Adipose tissue (tissue), 3 donors: ENCODE data around the gene HLA-A. TPM values are rescaled to one million over a fixed set of nuclear protein-coding genes. Genes with fewer than 3 reads are reported as not detected.
A peak's percentile ranks its signal among the peaks of the same experiment; 100 is the strongest.

Experiments used
- H3K27ac ChIP-seq: one replicate; pipeline ENCODE4 v1.5.1; 2013; ENCODE audit warnings: low read depth, low read length
- WGBS, 3 donors: extraction: QIAGEN DNeasy Blood & Tissue Kit; methylation state at CpG; one replicate each; pipeline ENCODE4 v1.1.7; 2013; 5-methylcytosine and 5-hydroxymethylcytosine counted together
- polyA plus RNA-seq, 3 donors: library from polyadenylated mRNA; stranded (reverse); fragments of 200-250 nt; gene quantifications; one replicate each; pipeline ENCODE4 v1.2.3, GENCODE V29; 2013
- donor health status: healthy with polysubstance abuse.
- donor health status: Bipolar disorder and iron deficiency.
- donor health status: healthy.

Gene HLA-A
- 100 to 1,000 TPM; 247 to 458 (median 264) TPM for polyA plus RNA-seq

- no peak within 1 kb of the TSS for H3K27ac ChIP-seq
- WGBS, 3 donors, result 0 to 1% (median 0%) methylated on average over 55 to 68 of the region's 68 CpGs
Measured at GRCh38 chr6:29942275-29943052, at the start of gene HLA-A. Gene HLA-A (plus strand): TSS chr6:29942532. CDS start chr6:29942554, 22 bp downstream.

- no peak overlapping the region for H3K27ac ChIP-seq
Measured at GRCh38 chr6:29892696-29893095, 49.6 kb upstream of the HLA-A start.

GRCh38 chr6:29899281-29899680, 43.1 kb upstream of the HLA-A start:
- no peak overlapping the region for H3K27ac ChIP-seq
- WGBS, 3 donors, result 79 to 90% (median 86%) methylated on average over 3 of the region's 3 CpGs

- no peak overlapping the region for H3K27ac ChIP-seq
- WGBS, 3 donors, result 68 to 84% (median 68%) methylated on average over 4 of the region's 4 CpGs
Measured at GRCh38 chr6:29905286-29905685, 37.0 kb upstream of the HLA-A start.

GRCh38 chr6:29907637-29908340, 34.5 kb upstream of the HLA-A start:
- no peak overlapping the region for H3K27ac ChIP-seq
- WGBS, 3 donors, result 12 to 66% (median 41%) methylated on average over 4 to 6 of the region's 6 CpGs

- WGBS, 3 donors, result 86 to 92% (median 89%) methylated on average over 3 of the region's 3 CpGs
- no peak overlapping the region for H3K27ac ChIP-seq
Measured at GRCh38 chr6:29908341-29908662, 34.0 kb upstream of the HLA-A start.

GRCh38 chr6:29908710-29909109, 33.6 kb upstream of the HLA-A start:
- no peak overlapping the region for H3K27ac ChIP-seq
- 31 to 63% (median 55%) methylated on average over 6 of the region's 6 CpGs for WGBS, 3 donors

GRCh38 chr6:29909985-29910384, 32.3 kb upstream of the HLA-A start:
- WGBS, 3 donors, result 16 to 47% (median 23%) methylated on average over 1 of the region's 1 CpG

GRCh38 chr6:29912840-29913239, 29.5 kb upstream of the HLA-A start:
- 67 to 88% (median 82%) methylated on average over 2 of the region's 2 CpGs for WGBS, 3 donors
- no peak overlapping the region for H3K27ac ChIP-seq

More at GRCh38 chr6:29909985-29910384, 32.3 kb upstream of the HLA-A start:
- H3K27ac ChIP-seq, result no peak overlapping the region

- no peak overlapping the region for H3K27ac ChIP-seq
- WGBS, 3 donors, result 46 to 88% (median 69%) methylated on average over 1 of the region's 1 CpG
Measured at GRCh38 chr6:29916741-29917140, 25.6 kb upstream of the HLA-A start.

- WGBS, 3 donors, result 49 to 76% (median 55%) methylated on average over 2 of the region's 2 CpGs
- H3K27ac ChIP-seq, result no peak overlapping the region
Measured at GRCh38 chr6:29917857-29918256, 24.5 kb upstream of the HLA-A start.

GRCh38 chr6:29919506-29920445, 22.6 kb upstream of the HLA-A start:
- WGBS, 3 donors, result 65 to 74% (median 73%) methylated on average over 1 of the region's 1 CpG
- no peak overlapping the region for H3K27ac ChIP-seq

- WGBS, 3 donors, result 90 to 95% (median 92%) methylated on average over 2 to 3 of the region's 3 CpGs
- no peak overlapping the region for H3K27ac ChIP-seq
Measured at GRCh38 chr6:29924287-29924686, 18.0 kb upstream of the HLA-A start.

GRCh38 chr6:29924731-29925130, 17.6 kb upstream of the HLA-A start:
- no peak overlapping the region for H3K27ac ChIP-seq
- WGBS, 3 donors, result 62 to 92% (median 63%) methylated on average over 3 of the region's 3 CpGs

GRCh38 chr6:29925321-29925720, 17.0 kb upstream of the HLA-A start:
- WGBS, 3 donors, result 53 to 85% (median 82%) methylated on average over 6 of the region's 6 CpGs
- no peak overlapping the region for H3K27ac ChIP-seq

GRCh38 chr6:29925727-29926412, 16.5 kb upstream of the HLA-A start:
- H3K27ac ChIP-seq, result peak overlapping the region; percentile 54
- WGBS, 3 donors, result 49 to 60% (median 55%) methylated on average over 14 to 24 of the region's 24 CpGs

GRCh38 chr6:29926413-29927274, 15.7 kb upstream of the HLA-A start:
- 1 to 7% (median 2%) methylated on average over 68 to 82 of the region's 82 CpGs for WGBS, 3 donors
- H3K27ac ChIP-seq, result peak overlapping the region; percentile 54

GRCh38 chr6:29927275-29927569, 15.1 kb upstream of the HLA-A start:
- 14 to 15% (median 15%) methylated on average over 16 of the region's 16 CpGs for WGBS, 3 donors

More at GRCh38 chr6:29927275-29927569, 15.1 kb upstream of the HLA-A start:
- no peak overlapping the region for H3K27ac ChIP-seq
